GM18867 (cell line): ENCODE results near the gene AGO3.
A peak's percentile ranks its signal among the peaks of the same experiment; 100 is the strongest.

Experiments used
- ATAC-seq: cut with Tn5 transposase; IDR thresholded peaks from one replicate; pipeline ENCODE4 v1.9.1; 2021; ENCODE audit warnings: mild to moderate bottlenecking, moderate library complexity; ENCODE audit not compliant: unreplicated experiment

AGO3 gene

DNA sequence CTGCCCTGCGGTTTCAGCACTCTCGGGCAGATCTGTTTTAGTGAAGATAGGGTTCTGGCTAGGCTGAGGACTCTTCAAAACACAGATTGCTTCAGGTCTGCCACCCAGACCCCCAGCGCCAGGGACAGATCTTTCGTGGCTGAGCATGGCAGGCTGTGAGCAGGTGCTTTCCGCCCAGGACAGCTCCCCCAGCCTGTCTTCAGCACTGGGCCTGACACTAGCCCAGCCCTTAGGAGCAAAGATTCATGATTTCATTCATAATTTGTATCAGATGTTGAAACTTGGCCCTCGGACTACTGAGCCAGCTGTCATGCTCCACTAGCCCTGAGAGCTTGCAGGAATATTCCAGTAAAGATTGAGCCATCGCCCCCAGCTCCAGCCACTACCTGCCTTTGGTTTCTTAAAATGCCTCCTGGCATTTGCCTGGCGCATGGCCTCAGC, 163.7 kb downstream of the AGO3 start:
- no peak for ATAC-seq

DNA sequence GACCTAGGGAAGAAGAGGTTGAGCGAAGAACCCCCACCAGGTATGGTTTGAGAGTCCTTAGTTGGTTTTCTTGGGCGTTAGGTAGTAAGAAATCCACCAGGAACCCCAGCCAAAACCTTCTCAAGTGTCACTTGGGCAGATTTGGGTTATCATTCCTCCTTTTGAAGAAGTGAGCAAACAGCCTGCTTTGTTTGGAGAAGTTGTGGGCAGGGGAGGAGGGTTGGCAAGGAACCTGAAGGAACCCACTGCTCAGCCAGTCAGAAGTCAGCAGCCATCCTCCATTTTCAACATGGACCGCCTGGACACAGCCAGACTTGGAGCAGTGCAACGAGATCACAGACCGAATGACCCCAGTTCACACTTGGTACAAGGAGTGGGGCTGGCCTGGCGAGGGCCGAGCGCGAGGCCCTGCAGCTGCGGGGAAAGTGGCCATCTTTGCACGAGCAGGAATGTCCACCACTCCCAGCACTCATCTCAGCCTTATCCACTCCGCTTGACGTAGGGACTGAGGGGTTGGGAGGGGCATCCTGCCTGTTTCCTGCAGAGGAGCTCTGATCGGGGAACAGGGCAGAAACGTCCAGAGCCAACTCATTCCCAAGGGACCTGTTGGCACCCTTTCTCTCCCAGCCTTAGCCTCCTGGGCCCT, 165.0 kb downstream of the AGO3 start:
- no peak for ATAC-seq

DNA sequence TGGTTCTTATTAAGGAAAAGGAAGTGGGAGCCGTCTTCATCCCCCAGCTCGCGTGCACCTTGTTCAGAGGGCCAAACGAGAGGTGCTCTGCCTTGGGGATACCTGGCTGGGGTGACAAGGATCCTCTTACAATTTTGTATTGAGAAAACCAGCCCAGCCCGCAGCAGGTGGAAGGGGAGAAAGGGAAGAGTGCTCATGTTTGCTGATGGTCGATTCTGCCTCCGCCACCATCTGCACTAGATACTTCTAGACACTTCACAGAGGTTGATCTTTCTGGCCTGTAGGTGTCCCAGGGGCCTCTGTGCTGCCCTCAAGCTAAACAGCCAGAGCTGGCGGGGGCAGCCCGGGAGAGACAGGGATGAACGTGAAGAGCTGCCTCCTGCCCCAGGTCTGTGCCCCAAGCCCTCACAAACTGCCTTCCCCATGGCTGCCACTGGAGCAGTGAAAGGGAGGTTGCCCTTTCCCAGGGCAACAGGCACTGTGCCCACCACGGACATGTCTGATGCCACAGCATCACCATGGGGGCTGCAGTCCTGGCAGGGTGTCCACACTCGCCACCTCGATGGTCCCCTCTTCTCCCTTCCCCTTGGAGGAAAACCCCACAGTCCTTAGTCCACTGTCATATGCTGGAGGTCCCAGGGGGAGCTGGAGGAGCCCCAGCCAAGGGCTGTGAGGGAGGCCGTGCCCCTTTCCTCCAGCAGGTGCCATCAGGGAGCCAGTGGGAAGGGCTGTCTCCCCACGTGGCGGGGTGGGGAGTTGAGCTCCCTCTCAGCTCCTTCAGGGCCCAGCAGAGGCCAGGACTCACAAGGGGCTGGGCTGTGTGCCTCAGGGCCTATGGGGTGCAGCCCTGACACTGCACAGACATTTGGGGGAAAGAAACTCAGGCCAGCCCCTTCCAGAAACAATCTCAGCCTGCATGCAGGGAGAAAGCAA, 165.9 kb downstream of the AGO3 start:
- no peak for ATAC-seq

DNA sequence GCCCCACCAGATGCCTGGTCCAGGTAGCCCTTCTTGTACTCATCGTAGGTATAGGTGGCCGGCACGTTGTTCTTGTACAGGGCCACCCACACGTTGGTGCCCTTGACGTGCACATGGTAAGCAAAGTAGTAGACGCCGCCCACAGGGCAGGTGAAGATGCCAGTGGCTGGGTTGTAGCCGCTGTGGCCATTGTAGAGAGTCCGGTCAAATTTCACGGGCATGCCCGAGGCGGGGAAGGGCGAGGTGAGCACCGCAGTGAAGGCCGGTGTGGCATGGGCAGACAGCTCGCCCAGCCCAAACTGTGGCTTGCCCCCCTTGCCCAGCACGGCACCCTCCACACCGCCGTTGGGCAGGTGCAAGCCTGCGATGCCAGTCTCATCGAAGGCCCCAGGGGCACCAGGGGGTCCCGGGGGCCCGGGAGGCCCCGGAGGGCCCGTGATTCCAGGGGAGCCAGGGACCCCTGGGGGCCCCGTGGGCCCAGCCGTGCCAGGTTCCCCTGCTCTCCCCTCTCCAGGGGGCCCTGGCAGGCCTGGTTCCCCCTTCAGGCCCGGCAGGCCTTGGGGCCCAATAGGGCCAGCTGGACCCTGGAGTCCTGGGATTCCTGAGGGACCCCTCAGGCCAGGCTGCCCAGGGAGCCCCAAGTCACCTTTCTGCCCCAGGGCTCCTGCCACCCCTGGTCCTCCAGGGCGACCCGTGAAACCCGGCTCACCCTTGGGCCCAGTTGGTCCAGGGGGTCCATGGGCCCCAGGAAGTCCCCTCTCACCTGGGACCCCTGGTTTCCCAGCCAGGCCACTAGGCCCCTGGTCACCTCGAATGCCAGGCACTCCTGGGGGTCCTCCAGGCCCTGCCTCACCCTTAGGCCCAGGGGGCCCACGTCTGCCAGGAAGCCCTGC, 167.0 kb downstream of the AGO3 start:
- ATAC-seq = no peak

DNA sequence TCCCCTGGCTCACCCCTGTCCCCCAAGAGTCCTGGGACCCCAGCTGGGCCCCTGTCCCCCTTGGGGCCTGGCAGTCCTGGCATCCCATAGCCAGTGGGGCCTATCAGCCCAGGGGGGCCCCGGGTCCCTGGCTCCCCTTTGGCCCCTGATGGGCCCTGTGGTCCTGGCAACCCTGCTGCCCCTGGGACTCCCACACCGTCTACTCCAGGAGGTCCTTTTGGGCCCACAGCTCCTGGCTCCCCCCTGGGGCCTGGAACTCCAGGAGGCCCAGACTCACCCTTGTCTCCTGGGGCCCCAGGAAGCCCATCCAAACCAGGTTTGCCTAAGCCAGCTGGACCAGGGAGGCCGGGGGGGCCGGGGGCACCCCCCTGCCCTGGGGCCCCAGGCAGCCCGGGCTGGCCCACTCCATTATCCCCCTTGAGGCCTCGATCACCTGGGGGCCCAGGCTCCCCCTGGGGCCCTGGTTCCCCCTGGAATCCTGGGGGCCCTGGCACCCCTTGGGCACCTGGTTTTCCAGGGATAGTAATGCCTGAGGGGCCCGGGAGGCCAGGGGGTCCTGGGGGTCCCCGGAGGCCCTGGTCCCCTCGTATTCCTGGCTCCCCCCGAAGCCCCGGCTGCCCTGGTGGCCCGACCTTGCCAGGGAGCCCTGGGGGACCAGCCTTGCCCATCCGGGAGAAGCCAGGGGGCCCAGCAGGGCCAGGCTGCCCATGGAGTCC, 167.9 kb downstream of the AGO3 start:
- ATAC-seq = no peak

DNA sequence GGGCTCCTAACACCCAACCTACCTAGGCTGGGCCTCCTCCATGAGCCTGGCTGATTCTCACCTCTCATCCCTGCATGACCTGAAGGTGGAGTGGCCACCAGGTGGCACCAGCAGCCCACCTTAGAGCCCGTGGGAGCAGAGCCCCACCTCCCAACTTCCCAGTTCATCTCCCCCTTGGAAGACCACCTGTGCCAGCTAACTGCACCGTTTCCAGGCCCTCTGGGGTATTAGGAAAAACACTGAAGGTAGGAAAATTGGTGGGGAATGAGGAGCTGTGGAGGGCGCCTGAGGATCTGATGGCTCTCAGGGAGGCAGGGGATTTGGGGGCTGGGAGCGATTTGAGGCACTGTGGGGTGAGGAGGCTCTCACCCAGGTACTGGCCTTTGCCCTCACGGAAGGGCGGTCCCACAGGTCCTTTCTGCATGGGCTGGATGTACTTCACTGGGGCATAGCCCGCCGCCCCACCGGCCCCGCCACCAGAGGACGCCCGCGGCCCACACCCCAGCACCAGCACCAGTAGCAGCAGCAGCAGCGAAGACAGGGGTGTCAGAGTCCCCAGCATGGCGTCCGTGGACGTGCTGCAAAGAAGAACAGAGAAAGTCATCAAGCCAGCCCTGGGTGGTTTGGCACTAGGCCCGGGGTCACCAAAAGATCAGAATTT, 168.9 kb downstream of the AGO3 start:
- peak; percentile 46 for ATAC-seq

DNA sequence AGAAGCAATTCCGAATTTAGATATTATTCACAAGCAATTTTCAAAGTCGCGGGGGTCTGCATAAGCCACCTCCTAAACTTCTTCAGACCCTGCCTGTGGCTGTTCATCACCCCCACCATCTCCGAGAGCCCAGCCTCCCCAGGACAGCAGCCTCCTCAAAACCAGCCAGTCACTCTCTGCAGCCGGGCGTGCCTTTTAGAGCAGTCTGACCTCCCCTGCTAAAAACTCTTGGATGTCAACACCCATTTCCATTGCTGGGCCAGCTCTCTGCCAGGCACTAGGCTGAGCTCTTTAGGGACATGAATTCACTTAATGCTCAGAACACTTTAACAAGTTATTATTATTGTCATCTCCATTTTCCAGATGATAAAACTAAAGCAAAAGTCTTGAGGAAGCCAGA, 169.5 kb downstream of the AGO3 start:
- no peak for ATAC-seq

DNA sequence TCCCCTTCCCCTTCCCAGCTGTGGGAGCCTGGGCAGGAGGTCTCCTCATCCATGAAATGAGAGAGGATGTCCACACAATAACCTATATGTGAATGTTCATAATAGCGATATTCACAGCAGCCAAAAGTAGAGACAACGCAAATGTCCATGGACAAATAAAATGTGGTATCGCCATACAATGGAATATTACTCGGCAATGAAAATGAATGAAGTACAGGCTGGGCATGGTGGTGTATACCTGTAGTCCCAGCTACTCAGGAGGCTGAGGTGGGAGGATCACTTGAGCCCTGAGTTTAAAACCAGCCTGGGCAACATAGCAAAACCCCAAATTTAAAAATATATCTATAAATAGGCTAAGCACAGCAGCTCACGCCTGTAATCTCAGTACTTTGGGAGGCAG, 170.6 kb downstream of the AGO3 start:
- no peak for ATAC-seq

DNA sequence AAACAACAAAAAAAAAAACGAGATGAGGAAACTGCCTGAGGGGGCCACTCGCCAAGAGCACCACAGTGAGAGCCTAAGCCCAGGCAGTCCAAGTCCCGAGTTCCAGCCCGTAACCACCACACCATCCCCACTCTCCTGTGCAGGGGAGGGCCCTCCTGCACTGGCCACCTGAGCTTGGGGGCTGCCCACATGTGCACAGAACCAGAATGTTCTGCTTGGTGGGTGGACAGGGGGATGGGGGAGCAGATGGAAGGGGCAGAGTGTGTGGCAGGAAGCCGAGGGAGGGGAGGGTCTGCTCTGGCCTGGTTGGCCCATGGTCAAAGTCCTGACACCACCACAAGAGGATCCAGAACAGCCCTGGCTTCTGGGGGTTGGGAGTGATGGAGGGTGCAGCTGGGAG, 175.4 kb downstream of the AGO3 start:
- no peak for ATAC-seq

DNA sequence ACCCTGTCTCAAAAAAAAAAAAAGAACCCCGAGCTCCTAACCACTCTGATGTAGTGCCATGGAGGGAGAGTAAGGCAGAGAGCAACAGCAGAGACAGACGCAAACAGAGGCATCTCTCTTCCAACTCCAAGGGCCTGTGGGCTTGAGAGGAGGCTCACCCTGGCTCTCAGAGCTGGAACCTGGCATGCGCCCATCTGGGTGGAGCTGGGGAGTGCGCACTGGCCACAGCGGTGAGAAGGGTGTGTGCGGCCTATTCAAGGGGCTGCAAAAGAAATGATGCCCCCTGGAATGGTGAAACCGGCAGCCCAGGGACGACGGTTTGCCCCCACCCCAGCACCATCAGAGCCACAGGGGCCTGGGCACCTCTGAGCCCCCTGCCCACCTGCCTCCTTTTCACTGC, 176.5 kb downstream of the AGO3 start:
- no peak for ATAC-seq

DNA sequence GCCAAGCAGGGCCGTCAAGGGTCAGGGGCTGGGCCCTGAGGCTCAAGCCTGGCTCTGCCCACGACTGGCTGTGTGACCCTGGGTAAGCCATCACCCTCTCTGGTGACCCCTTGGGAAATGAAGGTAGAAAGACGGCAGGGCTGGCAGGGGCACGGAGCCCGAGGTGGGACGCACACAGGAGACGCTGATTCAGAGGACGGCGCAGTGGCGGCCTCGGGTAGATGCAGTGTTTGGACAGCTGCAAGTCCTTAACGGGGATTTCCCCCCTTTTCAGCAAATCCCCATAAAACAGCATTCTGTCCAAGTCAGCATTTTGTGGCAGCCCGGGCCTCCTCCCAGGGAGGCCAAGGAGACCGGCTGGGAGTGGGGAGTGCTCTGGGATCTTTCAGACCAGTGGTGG, 177.4 kb downstream of the AGO3 start:
- ATAC-seq = no peak

DNA sequence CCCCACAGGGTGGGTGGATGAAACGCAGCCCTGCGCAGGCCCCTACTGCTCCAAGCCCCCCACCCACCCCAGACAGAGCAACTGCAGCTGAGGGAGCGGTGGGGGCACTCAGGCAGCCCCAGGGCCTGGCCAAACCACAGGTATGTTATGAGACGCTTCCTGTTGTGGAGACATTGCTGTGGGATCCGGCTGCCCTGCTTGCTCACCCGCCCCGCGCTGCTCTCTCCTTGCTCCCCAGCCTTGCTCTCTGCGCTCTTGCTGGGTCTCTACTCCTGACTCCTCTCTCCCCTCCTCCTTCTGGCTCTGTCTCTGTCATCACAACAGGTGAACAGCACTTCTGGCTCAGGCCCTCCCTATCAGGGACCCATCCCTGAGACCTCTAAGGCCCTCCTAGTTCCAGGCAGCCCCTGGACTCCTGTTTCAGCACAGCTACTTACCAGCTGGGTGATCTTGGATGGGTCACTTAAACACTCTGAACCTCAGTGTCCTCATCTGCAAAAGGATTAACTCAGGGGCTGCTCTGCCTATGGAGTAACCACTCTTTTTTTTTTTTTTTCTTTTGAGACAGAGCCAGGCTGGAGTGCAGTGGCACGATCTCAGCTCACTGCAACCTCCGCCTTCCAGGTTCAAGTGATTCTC, 178.3 kb downstream of the AGO3 start:
- ATAC-seq = no peak

DNA sequence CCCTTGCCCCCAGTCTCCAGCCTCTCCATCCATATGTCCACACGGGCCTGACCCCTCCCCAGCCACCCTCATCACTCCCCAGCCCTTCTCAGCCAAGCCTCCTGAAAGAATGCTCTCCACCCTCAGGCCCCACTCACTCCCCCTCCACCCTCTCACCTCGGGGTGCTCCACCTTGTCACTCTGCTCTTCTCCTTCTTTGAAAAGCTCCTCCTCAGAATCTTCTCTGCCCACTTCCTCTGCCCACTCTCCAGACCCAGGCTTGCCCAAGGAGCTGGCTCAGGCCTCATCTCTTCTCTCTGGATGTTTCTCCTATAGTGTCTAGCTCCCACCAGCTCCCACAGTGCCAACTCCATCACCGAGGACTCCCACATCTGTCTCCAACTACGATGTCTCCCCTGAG, 180.2 kb downstream of the AGO3 start:
- ATAC-seq = no peak

DNA sequence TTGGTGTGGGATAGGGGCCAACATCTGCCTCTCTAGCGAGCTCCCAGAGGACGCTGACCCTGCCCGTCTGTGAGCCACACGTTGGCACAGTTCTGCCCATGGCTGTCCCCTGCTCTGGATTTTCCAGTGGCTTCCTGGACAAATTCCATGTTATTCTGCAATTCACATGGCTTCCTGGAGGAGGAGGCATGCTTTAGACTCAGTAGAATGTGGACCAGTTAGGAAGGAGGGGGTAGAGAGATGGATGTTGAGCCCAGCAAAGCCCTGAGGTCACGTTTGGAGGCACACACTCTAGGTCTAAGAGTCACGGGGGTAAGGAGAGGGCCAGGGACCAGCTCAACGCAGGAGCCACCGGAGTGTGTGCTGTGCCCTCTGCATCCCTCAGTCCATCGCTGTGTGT, 181.9 kb downstream of the AGO3 start:
- ATAC-seq = no peak

DNA sequence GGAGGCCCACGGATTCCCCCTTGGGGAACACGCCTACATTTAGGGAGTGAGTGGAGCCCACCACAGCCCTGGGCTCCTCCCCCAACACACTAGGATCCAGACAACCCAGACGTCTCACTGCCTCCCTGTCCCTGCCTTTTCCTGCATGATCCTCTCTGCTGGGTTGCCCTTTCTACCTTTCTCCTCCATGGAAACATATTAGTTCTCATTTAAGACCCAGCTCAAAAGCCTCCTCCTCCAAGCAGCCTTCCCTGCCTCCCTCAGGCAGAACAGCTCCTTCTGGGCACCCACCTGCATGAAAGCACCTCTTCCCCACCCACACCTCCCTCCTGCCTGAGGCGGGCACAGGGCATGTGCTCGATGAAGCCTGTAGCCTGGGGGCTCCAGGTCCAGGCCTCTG, 183.5 kb downstream of the AGO3 start:
- ATAC-seq = no peak

DNA sequence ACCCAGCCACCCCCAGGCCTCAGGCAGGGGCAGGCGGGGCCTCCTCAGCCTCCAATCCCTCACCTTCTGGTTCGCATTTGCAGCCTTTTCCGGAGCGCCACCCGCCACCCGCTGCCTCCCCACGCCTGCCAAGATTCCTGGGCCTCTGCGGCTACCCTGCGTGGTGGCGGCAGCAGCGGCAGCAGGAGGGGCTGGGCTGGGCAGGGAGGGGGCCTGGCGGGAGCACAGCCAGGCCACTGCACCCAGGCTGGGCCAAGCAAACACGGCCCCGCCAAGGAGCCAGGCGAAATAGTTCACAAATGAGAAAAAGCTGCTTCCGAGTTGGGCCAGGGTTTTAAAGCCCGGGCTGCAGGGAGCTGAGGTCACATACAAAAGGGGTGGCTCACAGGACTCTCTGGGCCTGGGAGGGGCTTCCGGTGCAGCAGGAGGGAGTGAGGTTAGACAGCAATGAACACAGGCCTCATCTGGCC, 184.3 kb downstream of the AGO3 start:
- no peak for ATAC-seq

DNA sequence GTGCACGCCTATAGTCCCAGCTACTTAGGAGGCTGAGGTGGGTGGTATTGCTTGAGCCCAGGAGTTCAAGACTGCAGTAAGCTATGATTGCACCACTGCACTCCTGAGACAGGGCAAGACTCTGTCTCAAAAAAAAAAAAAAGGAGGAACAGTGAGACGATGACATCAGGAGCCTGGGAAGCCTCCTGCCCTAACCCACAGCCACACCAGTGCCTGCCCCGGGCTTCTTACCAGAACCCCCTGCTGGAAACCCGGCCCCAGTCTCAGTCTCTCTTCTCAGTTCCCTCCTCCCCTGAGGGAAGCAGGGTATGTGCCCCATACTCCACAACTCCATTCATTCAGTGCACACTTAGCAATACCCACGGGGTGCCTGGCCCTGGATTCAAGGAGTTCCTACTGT, 185.0 kb downstream of the AGO3 start:
- ATAC-seq = no peak

DNA sequence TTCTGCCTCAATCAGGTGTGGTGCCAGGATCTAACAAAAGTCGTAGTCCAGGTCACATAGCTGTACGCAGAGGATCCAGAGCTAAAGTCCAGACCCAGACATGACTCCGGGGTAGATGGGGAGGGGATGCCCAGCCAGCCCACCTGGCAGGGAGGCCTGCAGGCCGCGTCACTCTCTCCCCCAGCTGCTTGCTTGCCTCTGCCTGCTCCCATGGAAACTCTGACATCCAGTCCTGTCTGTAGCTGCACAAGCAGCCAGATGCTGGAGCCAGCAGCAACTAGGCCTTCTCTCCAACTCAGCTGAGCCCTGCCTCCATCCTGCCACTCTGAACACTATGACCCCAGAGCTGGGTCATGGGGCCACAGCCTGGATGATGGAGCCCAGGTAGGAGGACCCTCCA, 186.0 kb downstream of the AGO3 start:
- ATAC-seq = no peak

DNA sequence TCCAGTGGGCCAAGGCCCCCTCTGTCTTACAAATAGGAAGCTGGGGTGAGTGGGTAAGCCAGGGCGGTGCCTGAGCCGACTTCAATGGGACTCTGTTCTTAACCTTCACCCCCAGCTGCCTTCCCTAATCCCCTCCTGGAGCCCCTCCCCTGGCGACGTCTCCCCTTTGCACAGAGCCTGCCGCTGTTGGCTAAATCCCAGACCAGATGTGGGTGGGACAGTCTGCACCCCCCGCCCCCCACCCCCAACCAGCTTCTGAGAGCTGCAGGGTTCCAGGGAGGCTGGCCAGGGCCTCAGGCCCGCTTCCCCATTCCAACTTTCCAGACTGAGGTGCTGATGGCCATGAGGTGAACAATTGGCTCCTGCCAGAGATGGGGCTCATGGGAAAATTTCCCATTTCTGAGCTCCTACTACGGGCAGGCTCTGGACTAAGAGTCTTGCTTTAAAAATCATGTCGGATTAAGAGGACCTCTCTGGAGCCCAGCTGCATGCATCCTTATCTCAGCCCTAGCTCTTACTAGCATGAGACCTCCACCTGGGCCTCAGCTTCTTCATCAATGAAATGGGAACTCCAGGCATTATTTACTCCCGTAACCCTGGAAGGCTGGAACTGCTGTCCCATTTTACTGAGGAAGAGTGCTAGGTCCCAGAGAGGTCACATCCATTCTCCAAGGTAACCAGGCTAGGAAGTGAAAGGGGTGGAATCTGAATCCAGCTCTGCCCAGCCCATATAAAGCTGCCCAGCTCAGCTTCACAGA, 187.7 kb downstream of the AGO3 start:
- no peak for ATAC-seq
